ENCODE data around the gene COL4A6.

- TF ChIP-seq POLR2A (IDR thresholded peaks at IDR 0.05; ENCODE audit: low read length): no peak
- no peak for TF ChIP-seq GATA1 (IDR thresholded peaks at IDR 0.05; ENCODE audit: low read depth, low read length)
Observed at GRCh38 chrX:108163333-108164082, 274.7 kb downstream of the COL4A6 start.
